GM23338 (cell line): Measurements from ENCODE around the gene MSH3. TPM values are rescaled to one million over a fixed set of nuclear protein-coding genes. Genes with fewer than 3 reads are reported as not detected.

Experiments
- ATAC-seq: fragments of 200-7000 bp; cut with Tn5 transposase; 3 replicates; pipeline ENCODE4 v1.9.1; 2020
- DNase-seq: peaks from one replicate; pipeline ENCODE4 v3.0.0-alpha.2; 2015; ENCODE audit warnings: low spot score
- H2AFZ ChIP-seq: fragments of 200-600 bp; sonication (generic); 2 replicates; pipeline ENCODE4 v1.8.0; 2016; ENCODE audit warnings: antibody characterized with exemption, mild to moderate bottlenecking, moderate library complexity
- H3F3A ChIP-seq: fragments of 200-600 bp; sonication (generic); replicated peaks from 2 replicates; pipeline ENCODE4 v1.8.0; 2017; ENCODE audit warnings: antibody characterized with exemption, mixed run types, low read depth
- H3K27ac ChIP-seq: fragments of 200-600 bp; sonication (generic); 2 replicates; pipeline ENCODE4 v1.6.1; 2016; ENCODE audit warnings: low read depth
- H3K27me3 ChIP-seq: fragments of 200-600 bp; sonication (generic); 2 replicates; pipeline ENCODE4 v1.8.0; 2016; ENCODE audit warnings: mild to moderate bottlenecking, mixed run types, moderate library complexity; ENCODE audit not compliant: insufficient read depth
- H3K36me3 ChIP-seq: fragments of 200-600 bp; sonication (generic); 2 replicates; pipeline ENCODE4 v1.8.0; 2016; ENCODE audit warnings: mild to moderate bottlenecking; ENCODE audit not compliant: insufficient read depth
- H3K4me1 ChIP-seq: fragments of 200-600 bp; sonication (generic); 2 replicates; pipeline ENCODE4 v1.8.0; 2016; ENCODE audit warnings: mild to moderate bottlenecking, moderate library complexity; ENCODE audit not compliant: insufficient read depth
- H3K4me2 ChIP-seq: fragments of 200-600 bp; sonication (generic); 2 replicates; pipeline ENCODE4 v1.7.1; 2017; ENCODE audit warnings: mixed run types
- H3K4me3 ChIP-seq: fragments of 200-600 bp; sonication (generic); 2 replicates; pipeline ENCODE4 v1.6.1; 2016; ENCODE audit warnings: mixed run types
- H3K79me2 ChIP-seq: fragments of 200-600 bp; sonication (generic); replicated peaks from 2 replicates; pipeline ENCODE4 v1.8.0; 2017; ENCODE audit warnings: mild to moderate bottlenecking; ENCODE audit not compliant: insufficient read depth
- H3K9me2 ChIP-seq: fragments of 200-600 bp; sonication (generic); 2 replicates; pipeline ENCODE4 v1.8.0; 2017; ENCODE audit not compliant: insufficient read depth
- H4K20me1 ChIP-seq: fragments of 200-600 bp; sonication (generic); replicated peaks from 2 replicates; pipeline ENCODE4 v1.8.0; 2017; ENCODE audit warnings: mild to moderate bottlenecking; ENCODE audit not compliant: insufficient read depth
- H3K27ac Mint-ChIP-seq: 2 replicates; pipeline ENCODE4 v1.8.0; 2020; ENCODE audit warnings: inconsistent platforms, mild to moderate bottlenecking, moderate library complexity, mixed read lengths
- H3K27me3 Mint-ChIP-seq: 3 replicates; pipeline ENCODE4 v1.8.0; 2022; ENCODE audit warnings: low read depth, mild to moderate bottlenecking, moderate library complexity, mixed read lengths, inconsistent platforms; ENCODE audit not compliant: insufficient read depth, poor library complexity
- H3K36me3 Mint-ChIP-seq: 3 replicates; pipeline ENCODE4 v1.8.0; 2021; ENCODE audit warnings: low read depth, mild to moderate bottlenecking, inconsistent platforms, moderate library complexity, mixed read lengths
- H3K4me1 Mint-ChIP-seq: 3 replicates; pipeline ENCODE4 v1.8.0; 2020; ENCODE audit warnings: mild to moderate bottlenecking, inconsistent platforms, mixed read lengths
- H3K4me3 Mint-ChIP-seq: 3 replicates; pipeline ENCODE4 v1.8.0; 2021; ENCODE audit warnings: moderate library complexity, mild to moderate bottlenecking, inconsistent platforms, mixed read lengths
- H3K9me3 Mint-ChIP-seq: 3 replicates; pipeline ENCODE4 v1.8.0; 2020; ENCODE audit warnings: moderate library complexity, mild to moderate bottlenecking, inconsistent platforms, mixed read lengths
- CREB1 ChIP-seq: fragments of 250-450 bp; sonication (Bioruptor Pico); IDR thresholded peaks from 2 replicates; pipeline ENCODE4 v1.5.0; 2020; ENCODE audit warnings: low read depth, mild to moderate bottlenecking, moderate library complexity
- EZH2 ChIP-seq: fragments of 200-600 bp; sonication (generic); IDR thresholded peaks from one replicate; pipeline ENCODE4 v1.8.0; 2017; ENCODE audit warnings: antibody characterized with exemption, mild to moderate bottlenecking, low read depth; ENCODE audit not compliant: unreplicated experiment
- EZH2phosphoT487 ChIP-seq: fragments of 200-600 bp; sonication (generic); IDR thresholded peaks from one replicate; pipeline ENCODE4 v1.8.1; 2018; ENCODE audit warnings: antibody characterized with exemption; ENCODE audit not compliant: unreplicated experiment
- JUNB ChIP-seq: IDR thresholded peaks from one replicate; pipeline ENCODE4 v1.6.1; 2016; ENCODE audit warnings: antibody characterized with exemption; ENCODE audit not compliant: unreplicated experiment
- NANOG ChIP-seq: IDR thresholded peaks from 2 replicates; pipeline ENCODE4 v1.6.1; 2016; ENCODE audit warnings: antibody characterized with exemption, borderline replicate concordance
- POLR2AphosphoS5 ChIP-seq: IDR thresholded peaks from 2 replicates; pipeline ENCODE4 v1.6.1; 2016; ENCODE audit warnings: antibody characterized with exemption, low read depth
- STAT1 ChIP-seq: IDR thresholded peaks from one replicate; pipeline ENCODE4 v1.6.1; 2016; ENCODE audit warnings: antibody characterized with exemption; ENCODE audit not compliant: unreplicated experiment
- ZNF114 ChIP-seq: fragments of 250-450 bp; sonication (Bioruptor Pico); IDR thresholded peaks from 2 replicates; pipeline ENCODE4 v1.5.0; 2020; ENCODE audit warnings: mild to moderate bottlenecking, moderate library complexity
- ZNF331 ChIP-seq: fragments of 250-450 bp; sonication (Bioruptor Pico); IDR thresholded peaks from 2 replicates; pipeline ENCODE4 v1.5.0; 2020; ENCODE audit warnings: low read depth, mild to moderate bottlenecking, moderate library complexity
- polyA plus RNA-seq: library from polyadenylated mRNA; unstranded; fragments of >200 nt; fragmentation: Nextera tagmentation; extraction: Ambion mirVana; gene quantifications from 2 replicates; pipeline ENCODE4 v1.2.1, GENCODE V29; 2016
- total RNA-seq: library from RNA; depleted of rRNA; stranded (reverse); fragments of >200 nt; shearing (Covaris generic); gene quantifications from 2 replicates; pipeline ENCODE4 v1.2.3, GENCODE V29; 2014
- TF ChIP-seq, protein P1 (sequence below): IDR thresholded peaks from 2 replicates; pipeline ENCODE4 v1.6.1; 2016; ENCODE audit warnings: antibody characterized with exemption
- TF ChIP-seq, protein P2 (sequence below), 2 experiments: fragments of 200-600 bp in 1 of 2; sonication (generic) in 1 of 2; conservative IDR thresholded peaks; 2 replicates each; pipeline versions ENCODE4 v1.5.1 to v1.6.1; 2016 to 2017; ENCODE audit warnings: antibody characterized with exemption in 2 of 2, low read depth in 2 of 2, mild to moderate bottlenecking in 2 of 2, moderate library complexity in 1 of 2
- TF ChIP-seq, protein P3 (sequence below): IDR thresholded peaks from one replicate; pipeline ENCODE4 v1.6.1; 2018; ENCODE audit warnings: antibody characterized with exemption; ENCODE audit not compliant: unreplicated experiment

The MSH3 gene
- total and polyA plus RNA-seq, 2 experiments from 2014 or later, result 13.3 to 16.6 TPM

DNA sequence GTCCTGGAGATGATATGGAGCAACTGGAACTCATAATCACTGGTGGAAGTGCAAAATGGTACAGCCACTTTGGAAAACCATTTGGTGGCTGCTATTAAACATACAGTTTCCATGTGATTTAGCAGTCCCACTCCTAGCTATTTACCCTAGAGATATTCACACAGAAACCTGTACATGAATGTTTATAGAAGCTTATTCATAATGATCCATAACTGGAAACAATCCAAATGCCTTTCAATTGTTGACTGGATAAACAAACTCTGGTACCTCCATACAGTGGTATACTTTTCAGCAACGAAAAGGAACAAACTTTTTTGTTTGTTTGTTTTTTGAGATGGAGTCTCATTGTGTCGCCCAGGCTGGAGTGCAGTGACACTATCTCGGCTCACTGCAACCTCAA, 258.0 kb downstream of the MSH3 start:
- H3K27ac Mint-ChIP-seq, result no peak overlapping the region
- Histone ChIP-seq H3K4me2 (no peak overlapping the region), H3K27ac (no peak overlapping the region), H3K9me2 (no peaks in the 10 kb centered on the region), H2AFZ (no peak overlapping the region), H3F3A (no peaks in the 10 kb centered on the region), H4K20me1 (no peaks in the 10 kb centered on the region), H3K4me1 (peaks cover 7% of the 10 kb centered on the region; the same call in 1 of the 2 replicates), H3K27me3 (no peaks in the 10 kb centered on the region), H3K79me2 (no peaks in the 10 kb centered on the region), H3K36me3 (no peaks in the 10 kb centered on the region), H3K4me3 (no peak overlapping the region)
- ATAC-seq (no peak), DNase-seq (no peak)
- TF ChIP-seq, protein P1, sequence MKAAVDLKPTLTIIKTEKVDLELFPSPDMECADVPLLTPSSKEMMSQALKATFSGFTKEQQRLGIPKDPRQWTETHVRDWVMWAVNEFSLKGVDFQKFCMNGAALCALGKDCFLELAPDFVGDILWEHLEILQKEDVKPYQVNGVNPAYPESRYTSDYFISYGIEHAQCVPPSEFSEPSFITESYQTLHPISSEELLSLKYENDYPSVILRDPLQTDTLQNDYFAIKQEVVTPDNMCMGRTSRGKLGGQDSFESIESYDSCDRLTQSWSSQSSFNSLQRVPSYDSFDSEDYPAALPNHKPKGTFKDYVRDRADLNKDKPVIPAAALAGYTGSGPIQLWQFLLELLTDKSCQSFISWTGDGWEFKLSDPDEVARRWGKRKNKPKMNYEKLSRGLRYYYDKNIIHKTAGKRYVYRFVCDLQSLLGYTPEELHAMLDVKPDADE, result no peak
- TF ChIP-seq CREB1 (CRISPR knock-in tag) (no peak), EZH2phosphoT487 (no peak), EZH2 (no peak)
- TF ChIP-seq, protein P2, sequence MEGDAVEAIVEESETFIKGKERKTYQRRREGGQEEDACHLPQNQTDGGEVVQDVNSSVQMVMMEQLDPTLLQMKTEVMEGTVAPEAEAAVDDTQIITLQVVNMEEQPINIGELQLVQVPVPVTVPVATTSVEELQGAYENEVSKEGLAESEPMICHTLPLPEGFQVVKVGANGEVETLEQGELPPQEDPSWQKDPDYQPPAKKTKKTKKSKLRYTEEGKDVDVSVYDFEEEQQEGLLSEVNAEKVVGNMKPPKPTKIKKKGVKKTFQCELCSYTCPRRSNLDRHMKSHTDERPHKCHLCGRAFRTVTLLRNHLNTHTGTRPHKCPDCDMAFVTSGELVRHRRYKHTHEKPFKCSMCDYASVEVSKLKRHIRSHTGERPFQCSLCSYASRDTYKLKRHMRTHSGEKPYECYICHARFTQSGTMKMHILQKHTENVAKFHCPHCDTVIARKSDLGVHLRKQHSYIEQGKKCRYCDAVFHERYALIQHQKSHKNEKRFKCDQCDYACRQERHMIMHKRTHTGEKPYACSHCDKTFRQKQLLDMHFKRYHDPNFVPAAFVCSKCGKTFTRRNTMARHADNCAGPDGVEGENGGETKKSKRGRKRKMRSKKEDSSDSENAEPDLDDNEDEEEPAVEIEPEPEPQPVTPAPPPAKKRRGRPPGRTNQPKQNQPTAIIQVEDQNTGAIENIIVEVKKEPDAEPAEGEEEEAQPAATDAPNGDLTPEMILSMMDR (conservative IDR thresholded peaks at IDR 0.05; ENCODE audit: low read depth in 2 of 2), result no peak
- no peaks in the 10 kb centered on the region for H3K27me3 Mint-ChIP-seq
- H3K9me3 Mint-ChIP-seq, result peaks cover 4% of the 10 kb centered on the region
- no peak overlapping the region for H3K4me3 Mint-ChIP-seq
- H3K36me3 Mint-ChIP-seq, result peaks cover 4% of the 10 kb centered on the region; the same call in 2 of the 3 replicates
- peaks cover 9% of the 10 kb centered on the region for H3K4me1 Mint-ChIP-seq

DNA sequence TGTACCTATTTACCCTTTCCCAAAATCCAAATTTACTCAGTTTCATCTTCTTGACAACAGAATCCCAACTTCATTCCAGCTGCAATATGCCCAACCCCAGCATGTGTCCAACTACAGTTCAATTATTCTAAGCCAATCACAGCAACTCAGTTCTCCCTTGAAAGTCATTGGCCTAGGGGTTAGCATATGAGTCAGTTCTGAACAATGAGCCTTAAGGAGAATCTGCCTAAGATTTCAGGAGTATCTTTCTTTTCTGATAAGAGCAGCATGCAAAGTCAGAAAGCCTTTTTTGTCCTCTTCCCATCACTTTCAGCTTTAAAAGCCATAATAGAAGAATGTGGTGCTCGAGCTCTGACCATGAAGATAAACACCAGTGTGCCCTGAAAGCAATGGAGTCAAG, 261.3 kb downstream of the MSH3 start:
- Mint-ChIP-seq H3K36me3 (peaks cover 4% of the 10 kb centered on the region; the same call in 2 of the 3 replicates), H3K27ac (no peak overlapping the region), H3K9me3 (peaks cover 4% of the 10 kb centered on the region), H3K4me3 (no peak overlapping the region), H3K4me1 (peaks cover 14% of the 10 kb centered on the region), H3K27me3 (no peaks in the 10 kb centered on the region)
- Histone ChIP-seq H4K20me1 (no peaks in the 10 kb centered on the region), H3K36me3 (no peaks in the 10 kb centered on the region), H2AFZ (no peak overlapping the region), H3K27me3 (no peaks in the 10 kb centered on the region), H3K4me1 (peaks cover 7% of the 10 kb centered on the region; the same call in 1 of the 2 replicates), H3K9me2 (no peaks in the 10 kb centered on the region; the same call in 1 of the 2 replicates), H3F3A (no peaks in the 10 kb centered on the region), H3K79me2 (no peaks in the 10 kb centered on the region), H3K4me3 (no peak overlapping the region), H3K4me2 (no peak overlapping the region), H3K27ac (no peak overlapping the region)
- ATAC-seq, result no peak
- DNase-seq, result no peak
- TF ChIP-seq, protein P2 (conservative IDR thresholded peaks at IDR 0.05; ENCODE audit: low read depth in 2 of 2), result no peak
- TF ChIP-seq, protein P3, sequence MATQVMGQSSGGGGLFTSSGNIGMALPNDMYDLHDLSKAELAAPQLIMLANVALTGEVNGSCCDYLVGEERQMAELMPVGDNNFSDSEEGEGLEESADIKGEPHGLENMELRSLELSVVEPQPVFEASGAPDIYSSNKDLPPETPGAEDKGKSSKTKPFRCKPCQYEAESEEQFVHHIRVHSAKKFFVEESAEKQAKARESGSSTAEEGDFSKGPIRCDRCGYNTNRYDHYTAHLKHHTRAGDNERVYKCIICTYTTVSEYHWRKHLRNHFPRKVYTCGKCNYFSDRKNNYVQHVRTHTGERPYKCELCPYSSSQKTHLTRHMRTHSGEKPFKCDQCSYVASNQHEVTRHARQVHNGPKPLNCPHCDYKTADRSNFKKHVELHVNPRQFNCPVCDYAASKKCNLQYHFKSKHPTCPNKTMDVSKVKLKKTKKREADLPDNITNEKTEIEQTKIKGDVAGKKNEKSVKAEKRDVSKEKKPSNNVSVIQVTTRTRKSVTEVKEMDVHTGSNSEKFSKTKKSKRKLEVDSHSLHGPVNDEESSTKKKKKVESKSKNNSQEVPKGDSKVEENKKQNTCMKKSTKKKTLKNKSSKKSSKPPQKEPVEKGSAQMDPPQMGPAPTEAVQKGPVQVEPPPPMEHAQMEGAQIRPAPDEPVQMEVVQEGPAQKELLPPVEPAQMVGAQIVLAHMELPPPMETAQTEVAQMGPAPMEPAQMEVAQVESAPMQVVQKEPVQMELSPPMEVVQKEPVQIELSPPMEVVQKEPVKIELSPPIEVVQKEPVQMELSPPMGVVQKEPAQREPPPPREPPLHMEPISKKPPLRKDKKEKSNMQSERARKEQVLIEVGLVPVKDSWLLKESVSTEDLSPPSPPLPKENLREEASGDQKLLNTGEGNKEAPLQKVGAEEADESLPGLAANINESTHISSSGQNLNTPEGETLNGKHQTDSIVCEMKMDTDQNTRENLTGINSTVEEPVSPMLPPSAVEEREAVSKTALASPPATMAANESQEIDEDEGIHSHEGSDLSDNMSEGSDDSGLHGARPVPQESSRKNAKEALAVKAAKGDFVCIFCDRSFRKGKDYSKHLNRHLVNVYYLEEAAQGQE, result no peak
- no peak for TF ChIP-seq NANOG
- TF ChIP-seq, protein P1, result no peak
- TF ChIP-seq STAT1, result no peak
- TF ChIP-seq EZH2phosphoT487, result no peak
- TF ChIP-seq JUNB, result no peak
- no peak for TF ChIP-seq POLR2AphosphoS5
- no peak for TF ChIP-seq CREB1 (CRISPR knock-in tag)
- TF ChIP-seq ZNF331 (CRISPR knock-in tag), result no peak
- TF ChIP-seq ZNF114 (CRISPR knock-in tag), result no peak
- TF ChIP-seq EZH2, result no peak
